OCI-LY7 (cell line): ENCODE data around the gene C1QL2.

ENCODE experiments used
- EZH2phosphoT487 ChIP-seq: fragments of 200-600 bp; sonication (generic); IDR thresholded peaks from 2 replicates; pipeline ENCODE4 v1.6.1; 2018; ENCODE audit warnings: low read depth, borderline replicate concordance, mild to moderate bottlenecking, mixed run types, antibody characterized with exemption, low read length, moderate library complexity, mixed read lengths
- TF ChIP-seq, protein P1 (sequence below): fragments of 200-600 bp; sonication (generic); conservative IDR thresholded peaks from 2 replicates; pipeline ENCODE4 v1.5.1; 2014; ENCODE audit warnings: mild to moderate bottlenecking, antibody characterized with exemption, low read length, moderate library complexity, mixed read lengths

DNA sequence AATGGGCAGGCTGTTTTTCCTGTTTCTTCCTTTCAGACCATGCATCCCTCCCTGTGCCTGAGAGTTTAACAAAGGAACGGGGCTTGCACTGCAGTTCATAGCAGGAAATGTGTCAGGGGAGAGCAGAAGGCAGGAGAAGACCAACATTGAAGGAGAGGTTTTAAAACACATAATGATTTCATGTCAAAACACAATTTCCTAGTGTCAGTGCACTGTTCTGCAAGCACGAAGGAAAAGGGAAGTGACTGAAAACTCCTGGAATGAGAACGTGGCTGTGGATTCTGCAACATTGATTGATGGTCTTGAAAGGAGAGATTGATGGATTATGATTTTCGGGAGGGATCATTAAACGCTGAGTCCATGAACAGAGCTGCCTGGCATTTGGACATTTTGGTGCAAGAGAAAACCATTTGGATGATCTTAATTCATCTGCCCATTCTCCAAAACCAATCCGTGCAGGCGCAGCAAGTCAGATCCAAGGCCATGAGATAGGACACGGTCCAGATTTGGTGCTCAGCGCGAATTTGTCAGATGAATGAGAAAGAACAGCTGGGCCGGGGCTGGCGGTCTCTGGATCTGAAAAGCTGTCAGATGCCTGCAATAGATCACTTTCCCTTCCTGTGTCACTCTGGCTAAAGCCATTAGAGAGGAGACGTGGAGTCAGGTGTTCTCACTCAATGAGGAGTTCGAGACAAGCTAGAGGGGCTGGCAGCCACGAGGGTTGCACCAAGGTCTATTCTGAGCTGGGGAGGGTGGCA lies 38.4 kb downstream of the C1QL2 start:
- TF ChIP-seq, protein P1, sequence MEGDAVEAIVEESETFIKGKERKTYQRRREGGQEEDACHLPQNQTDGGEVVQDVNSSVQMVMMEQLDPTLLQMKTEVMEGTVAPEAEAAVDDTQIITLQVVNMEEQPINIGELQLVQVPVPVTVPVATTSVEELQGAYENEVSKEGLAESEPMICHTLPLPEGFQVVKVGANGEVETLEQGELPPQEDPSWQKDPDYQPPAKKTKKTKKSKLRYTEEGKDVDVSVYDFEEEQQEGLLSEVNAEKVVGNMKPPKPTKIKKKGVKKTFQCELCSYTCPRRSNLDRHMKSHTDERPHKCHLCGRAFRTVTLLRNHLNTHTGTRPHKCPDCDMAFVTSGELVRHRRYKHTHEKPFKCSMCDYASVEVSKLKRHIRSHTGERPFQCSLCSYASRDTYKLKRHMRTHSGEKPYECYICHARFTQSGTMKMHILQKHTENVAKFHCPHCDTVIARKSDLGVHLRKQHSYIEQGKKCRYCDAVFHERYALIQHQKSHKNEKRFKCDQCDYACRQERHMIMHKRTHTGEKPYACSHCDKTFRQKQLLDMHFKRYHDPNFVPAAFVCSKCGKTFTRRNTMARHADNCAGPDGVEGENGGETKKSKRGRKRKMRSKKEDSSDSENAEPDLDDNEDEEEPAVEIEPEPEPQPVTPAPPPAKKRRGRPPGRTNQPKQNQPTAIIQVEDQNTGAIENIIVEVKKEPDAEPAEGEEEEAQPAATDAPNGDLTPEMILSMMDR: no peak
- no peak for TF ChIP-seq EZH2phosphoT487
